Activated B cell treated with CpG ODN at 0.5 μM for 24 hours (primary cell): ENCODE measurements around the gene ASTN2. TPM values are rescaled to one million over a fixed set of nuclear protein-coding genes. Genes with fewer than 3 reads are reported as not detected.

Source experiments
- ATAC-seq: fragments of 200-7000 bp; cut with Tn5 transposase; one replicate; pipeline ENCODE4 v1.10.0; 2021; ENCODE audit warnings: low read depth, mild to moderate bottlenecking, moderate library complexity
- CTCF ChIA-PET: fragments of 350-600 bp; sonication (Branson Sonifier 250); formaldehyde crosslinking; loops from one replicate; lab custom pipeline; 2021; ENCODE audit warnings: antibody characterized with exemption; lab: Charles Lee
- POLR2A ChIA-PET: fragments of 350-600 bp; sonication (Branson Sonifier 250); formaldehyde crosslinking; loops from one replicate; lab custom pipeline; 2021; ENCODE audit warnings: antibody characterized with exemption; lab: Charles Lee
- DNase-seq: peaks from one replicate; pipeline ENCODE4 v3.0.0; 2022
- H3K27ac Mint-ChIP-seq: one replicate; pipeline ENCODE4 v1.8.0; 2020; ENCODE audit warnings: mixed read lengths
- H3K27me3 Mint-ChIP-seq: one replicate; pipeline ENCODE4 v1.8.0; 2021; ENCODE audit warnings: mixed read lengths
- H3K36me3 Mint-ChIP-seq: one replicate; pipeline ENCODE4 v1.8.0; 2021; ENCODE audit warnings: low read depth, mixed read lengths
- H3K4me1 Mint-ChIP-seq: one replicate; pipeline ENCODE4 v1.8.0; 2021; ENCODE audit warnings: mixed read lengths
- H3K4me3 Mint-ChIP-seq: one replicate; pipeline ENCODE4 v1.8.0; 2020; ENCODE audit warnings: mild to moderate bottlenecking, mixed read lengths
- H3K9me3 Mint-ChIP-seq: one replicate; pipeline ENCODE4 v1.8.0; 2020; ENCODE audit warnings: mixed read lengths
- intact Hi-C: fragments of 100-400 bp; cut with micrococcal nuclease; formaldehyde crosslinking; loops from one replicate; pipeline ENCODE4 v1.15.1; 2024
- total RNA-seq: library from RNA; stranded (reverse); gene quantifications from 2 replicates; pipeline ENCODE4 v1.2.3, GENCODE V29; 2022
- TF ChIP-seq, protein P1 (sequence below): fragments of 200-600 bp; IDR thresholded peaks from one replicate; pipeline ENCODE4 v1.8.0; 2022; ENCODE audit warnings: antibody characterized with exemption, mild to moderate bottlenecking

ASTN2 gene
- total RNA-seq, 1 donor from 2014 or later = 2.3 TPM

GRCh38 chr9:117265253-117265652 lies 149.6 kb downstream of the ASTN2 start:
- H3K36me3 Mint-ChIP-seq = no peaks in the 10 kb centered on the region
- H3K4me3 Mint-ChIP-seq = no peak overlapping the region
- no peaks in the 10 kb centered on the region for H3K27me3 Mint-ChIP-seq
- no peak for DNase-seq
- H3K4me1 Mint-ChIP-seq = no peaks in the 10 kb centered on the region
- intact Hi-C loops = no loop called here
- H3K9me3 Mint-ChIP-seq = no peaks in the 10 kb centered on the region
- H3K27ac Mint-ChIP-seq = no peak overlapping the region
- ATAC-seq = no peak
- ChIA-PET POLR2A (no interaction called here), CTCF (no interaction called here)
- TF ChIP-seq, protein P1, sequence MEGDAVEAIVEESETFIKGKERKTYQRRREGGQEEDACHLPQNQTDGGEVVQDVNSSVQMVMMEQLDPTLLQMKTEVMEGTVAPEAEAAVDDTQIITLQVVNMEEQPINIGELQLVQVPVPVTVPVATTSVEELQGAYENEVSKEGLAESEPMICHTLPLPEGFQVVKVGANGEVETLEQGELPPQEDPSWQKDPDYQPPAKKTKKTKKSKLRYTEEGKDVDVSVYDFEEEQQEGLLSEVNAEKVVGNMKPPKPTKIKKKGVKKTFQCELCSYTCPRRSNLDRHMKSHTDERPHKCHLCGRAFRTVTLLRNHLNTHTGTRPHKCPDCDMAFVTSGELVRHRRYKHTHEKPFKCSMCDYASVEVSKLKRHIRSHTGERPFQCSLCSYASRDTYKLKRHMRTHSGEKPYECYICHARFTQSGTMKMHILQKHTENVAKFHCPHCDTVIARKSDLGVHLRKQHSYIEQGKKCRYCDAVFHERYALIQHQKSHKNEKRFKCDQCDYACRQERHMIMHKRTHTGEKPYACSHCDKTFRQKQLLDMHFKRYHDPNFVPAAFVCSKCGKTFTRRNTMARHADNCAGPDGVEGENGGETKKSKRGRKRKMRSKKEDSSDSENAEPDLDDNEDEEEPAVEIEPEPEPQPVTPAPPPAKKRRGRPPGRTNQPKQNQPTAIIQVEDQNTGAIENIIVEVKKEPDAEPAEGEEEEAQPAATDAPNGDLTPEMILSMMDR = no peak

- H3K4me3 Mint-ChIP-seq = no peak overlapping the region
- no peaks in the 10 kb centered on the region for H3K4me1 Mint-ChIP-seq
- no peak overlapping the region for H3K27ac Mint-ChIP-seq
- POLR2A ChIA-PET = no interaction called here
- no peaks in the 10 kb centered on the region for H3K36me3 Mint-ChIP-seq
- no peaks in the 10 kb centered on the region for H3K27me3 Mint-ChIP-seq
- H3K9me3 Mint-ChIP-seq = no peaks in the 10 kb centered on the region
- intact Hi-C loops = no loop called here
- no peak for DNase-seq
- CTCF ChIA-PET = no interaction called here
- TF ChIP-seq, protein P1 = no peak
- ATAC-seq = no peak
Observed at GRCh38 chr9:117258184-117258866, 156.5 kb downstream of the ASTN2 start.

- TF ChIP-seq, protein P1 = no peak
- Mint-ChIP-seq H3K27me3 (no peaks in the 10 kb centered on the region), H3K36me3 (no peaks in the 10 kb centered on the region), H3K27ac (no peak overlapping the region), H3K4me3 (no peak overlapping the region), H3K4me1 (no peaks in the 10 kb centered on the region), H3K9me3 (no peaks in the 10 kb centered on the region)
- DNase-seq (no peak), ATAC-seq (no peak)
- CTCF ChIA-PET = no interaction called here
- intact Hi-C loops = no loop called here
- POLR2A ChIA-PET = no interaction called here
Observed at GRCh38 chr9:117253261-117253660, 161.6 kb downstream of the ASTN2 start.

DNA sequence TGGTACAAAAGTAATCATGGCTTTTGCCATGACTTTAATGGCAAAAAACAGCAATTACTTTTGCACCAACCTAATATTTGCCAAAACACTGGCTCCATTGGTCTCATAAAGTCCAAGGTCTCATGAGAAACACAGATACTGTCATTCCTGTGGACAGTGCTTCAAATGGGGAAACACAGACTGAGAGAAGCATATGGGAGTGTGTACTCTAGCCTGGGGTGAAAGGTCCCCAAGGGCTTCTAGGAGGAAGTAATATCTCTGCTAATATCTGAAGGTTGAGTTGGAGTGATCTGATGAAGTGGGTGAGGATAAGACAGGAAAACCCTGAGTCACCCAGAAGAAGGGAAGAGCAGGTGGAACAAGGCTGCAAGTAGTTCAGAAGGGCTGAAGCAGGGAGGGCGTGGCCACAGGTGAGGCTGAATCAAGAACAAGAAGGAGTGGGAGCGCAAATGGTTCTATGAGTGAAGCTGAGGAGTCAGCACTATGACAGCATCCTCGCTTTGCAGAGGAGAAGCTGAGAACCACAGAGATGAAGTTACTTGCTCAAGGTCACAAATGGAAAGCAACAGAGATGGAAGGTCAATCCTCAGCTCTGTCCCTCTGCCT lies 164.1 kb downstream of the ASTN2 start:
- Mint-ChIP-seq H3K27me3 (peaks cover 2% of the 10 kb centered on the region), H3K36me3 (no peaks in the 10 kb centered on the region), H3K27ac (no peak overlapping the region), H3K4me3 (no peak overlapping the region), H3K9me3 (no peaks in the 10 kb centered on the region), H3K4me1 (no peaks in the 10 kb centered on the region)
- ChIA-PET CTCF (no interaction called here), POLR2A (no interaction called here)
- TF ChIP-seq, protein P1 = no peak
- ATAC-seq = no peak
- no peak for DNase-seq
- intact Hi-C loops = no loop called here

- no peak for ATAC-seq
- no peak overlapping the region for H3K27ac Mint-ChIP-seq
Observed at GRCh38 chr9:117249799-117250198, 165.1 kb downstream of the ASTN2 start.

More at GRCh38 chr9:117249799-117250198, 165.1 kb downstream of the ASTN2 start:
- intact Hi-C loops = no loop called here
- ChIA-PET CTCF (no interaction called here), POLR2A (no interaction called here)
- H3K27me3 Mint-ChIP-seq = peaks cover 4% of the 10 kb centered on the region
- no peak for DNase-seq
- no peak overlapping the region for H3K4me3 Mint-ChIP-seq
- H3K4me1 Mint-ChIP-seq = no peaks in the 10 kb centered on the region
- TF ChIP-seq, protein P1 = no peak
- H3K36me3 Mint-ChIP-seq = no peaks in the 10 kb centered on the region
- no peaks in the 10 kb centered on the region for H3K9me3 Mint-ChIP-seq
